ENCODE measurements around the gene TRIM66.

The TRIM66 gene

DNA sequence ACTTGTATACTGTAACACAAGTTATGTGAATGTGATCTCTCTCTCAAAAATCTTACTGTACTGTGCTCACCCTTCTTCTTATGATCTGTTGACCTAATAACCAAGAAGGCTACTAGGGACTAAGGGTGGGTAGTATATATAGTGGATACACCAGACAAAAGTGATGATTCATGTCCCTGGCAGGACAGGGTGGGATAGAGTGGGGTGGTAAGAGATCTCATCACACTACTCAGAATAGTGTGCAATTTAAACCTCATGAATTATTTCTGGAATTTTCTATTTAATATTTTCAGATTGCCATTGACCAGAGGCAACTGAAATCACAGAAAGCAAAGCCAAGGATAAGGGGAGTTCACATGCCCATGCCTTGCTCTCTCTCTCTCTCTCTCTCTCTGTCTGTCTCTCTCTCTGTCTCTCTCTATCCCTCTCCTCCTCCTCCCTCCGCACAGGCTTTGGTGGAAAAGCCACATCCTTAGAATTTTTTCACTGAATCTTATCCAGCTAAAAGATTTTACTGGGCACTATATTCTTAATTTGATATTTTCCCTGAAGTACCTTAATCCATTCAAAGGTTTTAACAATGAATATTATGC is 76.4 kb downstream of the TRIM66 start:
- peak; percentile 43 for DNase-seq (ENCODE audit: low read depth)

GRCh38 chr11:8604078-8604723 is 78.3 kb downstream of the TRIM66 start:
- DNase-seq (ENCODE audit: low read depth): peak; percentile 100

DNA sequence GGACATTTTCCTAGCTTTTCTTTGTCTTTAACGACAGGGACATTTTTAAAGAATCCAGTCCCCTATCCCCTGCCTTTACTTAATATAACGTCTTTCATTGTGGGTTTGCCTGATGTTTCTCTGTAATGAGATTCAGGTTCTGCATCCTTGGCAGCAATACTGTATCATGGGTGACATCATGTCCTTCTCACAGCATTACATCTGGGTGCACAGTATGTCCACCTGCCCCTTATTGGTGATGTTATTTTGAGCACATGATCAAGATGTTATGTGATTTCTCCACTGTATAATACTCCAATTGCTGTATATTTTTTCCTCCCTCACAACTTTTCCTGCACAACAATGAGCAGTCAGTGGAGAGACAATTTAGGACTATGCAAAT is 78.8 kb downstream of the TRIM66 start:
- DNase-seq (ENCODE audit: low read depth): no peak

DNA sequence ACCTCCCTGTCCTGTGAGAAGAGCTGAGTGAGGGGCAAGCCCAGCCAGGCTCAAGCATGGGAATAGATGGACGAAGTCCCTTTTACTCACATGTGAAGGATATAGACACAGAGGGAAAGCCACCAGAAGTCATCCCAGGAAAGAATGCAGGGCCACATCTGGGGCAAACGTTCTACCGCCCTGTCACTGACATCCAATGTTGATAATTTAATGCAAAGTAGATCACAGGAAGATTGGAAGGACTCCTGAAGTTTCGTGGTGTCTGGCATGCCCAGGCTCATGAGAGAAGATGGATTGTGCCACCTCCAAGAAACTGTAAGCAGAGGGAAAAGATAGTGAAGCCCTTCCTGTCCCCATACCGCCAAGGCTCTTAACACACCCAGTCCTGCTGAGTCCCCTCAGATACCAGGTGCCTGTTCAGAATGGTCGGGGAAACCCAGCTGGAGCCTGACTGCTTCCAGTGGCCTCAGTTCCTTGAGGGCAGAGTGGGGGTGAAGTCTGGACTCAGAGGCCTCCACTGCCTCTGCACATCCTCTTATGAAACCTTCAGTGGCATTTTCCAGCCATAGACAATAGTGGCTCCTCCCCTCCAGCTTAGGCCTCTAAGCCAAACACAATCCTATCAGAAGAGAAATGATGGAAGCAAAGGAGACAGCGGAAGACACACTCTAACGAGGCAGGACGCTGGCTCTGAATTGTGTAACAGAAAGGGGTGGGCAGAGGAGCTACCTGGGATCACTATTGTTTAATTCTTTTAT is 80.9 kb downstream of the TRIM66 start:
- DNase-seq (ENCODE audit: low read depth): no peak

DNA sequence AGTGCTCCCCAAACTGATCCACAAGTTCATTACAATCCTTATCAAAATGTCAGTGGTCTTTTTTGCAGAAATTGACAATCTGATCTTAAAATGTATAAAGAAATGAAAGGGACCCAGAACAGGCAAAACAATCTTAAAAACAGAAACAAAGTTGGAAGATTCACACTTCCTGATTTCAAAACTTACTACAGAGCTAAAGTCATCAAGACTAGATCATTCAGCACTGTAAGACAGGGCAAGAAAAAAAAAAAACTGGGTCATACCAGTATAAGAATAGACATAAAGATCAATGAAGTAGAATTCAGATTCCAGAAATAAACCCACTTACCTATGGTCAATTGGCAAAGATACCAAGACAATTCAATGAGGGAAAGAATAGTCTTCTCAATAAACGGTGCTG is 84.0 kb downstream of the TRIM66 start:
- DNase-seq (ENCODE audit: low read depth): no peak

- DNase-seq (ENCODE audit: low read depth): peak; percentile 38
These were observed 85.3 kb downstream of the TRIM66 start for GRCh38 chr11:8597182-8597581.

DNA sequence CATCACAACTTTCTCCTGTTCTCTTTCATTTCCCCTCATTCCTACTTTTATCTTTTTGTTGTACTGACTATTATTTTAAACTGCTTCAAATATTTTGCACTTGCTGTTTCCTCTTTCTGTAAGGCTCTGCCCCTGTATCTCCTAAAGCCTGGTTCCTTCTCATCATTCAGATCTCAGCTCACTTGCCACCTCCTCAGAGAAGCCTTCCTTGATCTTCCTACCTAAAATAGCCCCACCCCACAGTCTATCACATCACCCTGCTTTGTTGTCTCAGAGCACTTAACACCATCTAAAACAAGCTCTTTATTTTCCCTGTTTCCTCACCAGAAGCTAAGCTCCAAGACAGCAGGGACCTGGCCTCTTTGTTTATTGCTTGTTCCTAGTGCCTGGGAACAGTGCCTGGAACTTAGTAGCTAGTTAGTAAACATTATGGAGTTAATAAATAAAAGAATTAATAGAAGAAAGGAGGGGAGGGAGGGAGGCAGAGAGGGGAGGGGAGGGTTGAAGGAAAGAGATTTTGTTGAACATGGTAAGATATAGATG is 85.9 kb downstream of the TRIM66 start:
- DNase-seq (ENCODE audit: low read depth): no peak

GRCh38 chr11:8593935-8594909 is 88.2 kb downstream of the TRIM66 start, which contains the start of gene STK33:
STK33 (minus strand) TSS chr11:8594228; CDS start chr11:8474905, 119,323 bp downstream.
- peak; percentile 31 for DNase-seq (ENCODE audit: low read depth)

- no peak for DNase-seq (ENCODE audit: low read depth)
These were observed 89.0 kb downstream of the TRIM66 start for GRCh38 chr11:8593455-8593854.

GRCh38 chr11:8587915-8588314 is 94.5 kb downstream of the TRIM66 start:
- DNase-seq (ENCODE audit: low read depth): no peak

DNA sequence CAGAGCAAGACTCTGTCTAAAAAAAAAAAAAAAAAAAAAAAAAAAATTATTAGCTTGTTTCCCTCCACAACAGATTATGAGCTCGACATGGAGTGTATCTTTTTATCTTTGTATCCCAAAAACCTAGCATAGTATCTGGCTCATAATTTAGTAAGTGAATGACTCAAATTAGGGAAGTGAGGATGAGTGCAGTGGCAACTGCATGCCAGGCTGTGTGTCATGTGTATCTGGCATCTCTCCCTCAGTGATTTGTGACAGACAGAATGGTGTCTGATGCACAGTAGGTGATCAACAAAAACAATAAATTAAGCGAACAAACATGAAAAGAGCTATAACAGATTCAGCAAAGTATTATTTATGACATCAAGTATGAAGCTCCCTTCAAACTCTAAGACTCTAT is 95.7 kb downstream of the TRIM66 start:
- peak; percentile 18 for DNase-seq (ENCODE audit: low read depth)

DNA sequence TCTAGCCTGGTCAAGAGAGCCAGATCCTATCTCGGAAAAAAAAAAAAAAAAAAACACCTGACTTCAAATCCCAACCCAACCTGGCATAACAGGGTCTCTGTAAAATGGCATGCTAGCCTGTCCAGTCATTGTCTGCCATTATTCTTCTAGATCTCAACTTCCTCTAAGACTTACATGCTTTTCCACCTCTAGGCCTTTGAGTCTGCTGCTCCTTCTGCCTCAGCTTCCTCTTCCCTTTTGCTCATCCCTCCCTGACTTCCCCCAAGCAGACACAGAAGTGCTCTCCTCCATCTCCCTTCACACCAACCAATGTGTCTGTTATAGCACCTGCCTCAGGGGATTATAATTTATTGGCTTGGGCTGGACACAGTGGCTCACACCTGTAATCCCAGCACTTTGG is 96.3 kb downstream of the TRIM66 start:
- DNase-seq (ENCODE audit: low read depth): no peak

DNA sequence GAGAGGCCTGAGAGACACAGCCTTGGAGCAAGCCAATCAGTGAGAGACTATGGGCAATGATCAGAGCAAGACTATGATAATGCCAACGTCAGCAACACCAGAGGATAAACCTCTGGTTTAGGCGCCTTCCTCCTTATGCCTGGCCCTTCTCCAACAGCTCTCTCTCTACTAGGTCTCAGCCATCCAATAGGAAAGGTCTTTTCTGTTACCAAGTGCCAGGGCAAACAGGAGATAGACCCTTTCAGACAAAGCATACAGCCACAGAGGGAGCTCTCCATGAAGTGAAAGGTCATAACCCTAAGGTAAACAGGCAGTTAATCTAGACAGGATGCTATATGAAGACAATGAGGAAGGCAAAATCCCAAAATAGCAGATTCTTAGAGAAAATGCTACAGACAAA is 98.0 kb downstream of the TRIM66 start:
- no peak for DNase-seq (ENCODE audit: low read depth)

DNA sequence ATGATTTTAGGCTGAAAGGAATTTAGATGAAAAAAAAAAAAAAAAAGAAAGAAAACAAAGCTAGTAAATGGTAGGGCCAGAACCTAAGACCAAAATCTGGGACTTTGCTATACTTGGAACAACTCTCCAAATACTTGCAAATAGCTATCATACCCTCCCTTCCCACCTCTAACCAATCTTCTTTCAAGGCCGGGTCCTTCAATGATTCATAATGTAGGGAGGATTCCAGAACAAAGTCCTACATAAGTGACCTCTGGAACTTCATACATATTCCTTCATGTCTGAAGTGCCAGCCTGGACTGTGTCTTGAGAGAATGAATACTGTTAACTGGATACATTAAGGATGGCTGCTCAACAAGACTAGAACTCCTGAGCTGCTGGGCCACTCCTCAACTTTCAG is 98.4 kb downstream of the TRIM66 start:
- DNase-seq (ENCODE audit: low read depth): peak; percentile 46

- no peak for DNase-seq (ENCODE audit: low read depth)
These were observed 101.2 kb downstream of the TRIM66 start for GRCh38 chr11:8581300-8581699.

GRCh38 chr11:8577791-8578581 is 104.5 kb downstream of the TRIM66 start:
- peak; percentile 40 for DNase-seq (ENCODE audit: low read depth)

- no peak for DNase-seq (ENCODE audit: low read depth)
These were observed 107.7 kb downstream of the TRIM66 start for GRCh38 chr11:8574798-8575197.

- no peak for DNase-seq (ENCODE audit: low read depth)
These were observed 108.7 kb downstream of the TRIM66 start for GRCh38 chr11:8573777-8574176.

DNA sequence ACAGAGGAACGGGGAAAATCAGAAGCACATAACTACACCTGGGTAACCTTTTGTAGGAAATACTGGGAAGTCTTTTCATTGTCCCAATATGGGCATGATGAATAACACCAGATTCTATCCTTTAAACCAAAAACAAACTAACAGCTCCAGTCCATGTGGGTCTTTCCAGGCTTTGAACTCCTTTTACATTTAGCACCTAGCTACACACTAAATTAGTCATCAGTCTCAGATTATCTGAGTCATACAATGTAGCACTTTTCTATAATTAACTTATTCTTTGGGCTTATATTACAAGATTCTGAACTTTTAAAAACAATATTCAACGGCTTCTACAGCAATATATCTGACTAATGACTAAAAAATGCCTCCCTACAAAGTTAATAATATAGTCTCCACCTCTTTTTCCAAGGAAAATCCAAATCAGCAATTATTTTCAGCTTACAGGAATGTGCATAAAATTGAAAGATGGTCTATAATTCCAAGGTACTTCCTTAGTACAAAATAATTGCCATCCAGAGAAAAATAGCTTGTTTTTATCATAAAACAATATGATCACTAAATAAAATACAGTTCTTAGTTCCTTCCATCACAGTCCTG is 114.8 kb downstream of the TRIM66 start:
- DNase-seq (ENCODE audit: low read depth): peak; percentile 58

DNA sequence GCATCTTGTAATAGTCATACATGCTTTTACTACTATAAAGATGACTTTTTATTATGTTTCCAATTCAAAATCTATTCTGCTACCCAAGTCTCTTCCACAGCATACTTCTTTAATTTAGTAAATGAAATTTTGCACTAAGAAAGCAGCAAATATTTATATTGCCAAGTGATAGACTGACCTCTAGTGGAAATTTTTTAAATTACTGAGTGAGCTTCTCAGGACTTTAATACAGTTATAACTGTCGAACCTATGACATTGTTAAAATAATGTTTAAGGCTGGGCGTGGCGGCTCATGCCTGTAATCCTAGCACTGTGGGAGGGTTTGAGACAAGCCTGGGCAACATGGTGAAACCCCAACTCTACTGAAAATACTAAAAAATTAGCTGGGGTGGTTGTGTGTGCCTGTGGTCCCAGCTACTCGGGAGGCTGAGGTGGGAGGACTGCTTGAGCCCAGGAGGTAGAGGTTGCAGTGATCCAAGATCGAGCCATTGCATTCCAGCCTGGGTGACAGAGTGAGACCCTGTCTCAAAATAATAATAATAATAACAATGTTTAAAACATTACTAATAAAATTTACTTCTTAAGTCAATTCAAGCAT is 115.8 kb downstream of the TRIM66 start:
- DNase-seq (ENCODE audit: low read depth): peak; percentile 62

All from EH (cell line).